Mammary epithelial cell (primary cell): ENCODE results near the gene PHF24.

Experiments used
- EZH2 ChIP-seq: IDR thresholded peaks from 2 replicates; pipeline ENCODE4 v1.6.1; 2012; ENCODE audit warnings: low read length, inconsistent platforms, borderline replicate concordance
- TF ChIP-seq, protein P1 (sequence below), 2 donors: IDR thresholded peaks in 1 of 2; conservative IDR thresholded peaks in 1 of 2; 2 replicates each; pipeline ENCODE4 v1.5.1; 2011 to 2012; ENCODE audit warnings: inconsistent platforms in 2 of 2, low read length in 2 of 2, mild to moderate bottlenecking in 2 of 2, control low read depth in 1 of 2, low read depth in 1 of 2; ENCODE audit not compliant: insufficient read depth in 1 of 2; ENCODE audit errors: extremely low read depth in 1 of 2

DNA sequence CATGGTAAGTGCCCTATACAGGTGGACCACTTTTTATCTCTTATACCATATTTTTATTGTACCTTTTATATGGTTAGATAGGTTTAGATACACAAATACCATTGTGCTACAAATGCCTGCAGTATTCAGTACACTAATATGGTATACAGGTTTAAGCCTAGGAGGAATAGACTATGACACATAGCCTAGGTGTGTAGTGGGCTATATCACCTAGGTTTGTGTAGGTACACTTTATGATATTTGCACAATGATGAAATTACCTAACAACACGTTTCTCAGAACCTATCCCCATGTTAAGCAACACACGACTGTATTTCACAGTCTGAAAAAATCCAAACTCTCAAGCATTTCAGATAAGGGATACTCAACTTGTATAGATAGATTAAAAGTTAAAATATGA is 9.6 kb upstream of the PHF24 start:
- no peak for TF ChIP-seq EZH2
- TF ChIP-seq, protein P1, sequence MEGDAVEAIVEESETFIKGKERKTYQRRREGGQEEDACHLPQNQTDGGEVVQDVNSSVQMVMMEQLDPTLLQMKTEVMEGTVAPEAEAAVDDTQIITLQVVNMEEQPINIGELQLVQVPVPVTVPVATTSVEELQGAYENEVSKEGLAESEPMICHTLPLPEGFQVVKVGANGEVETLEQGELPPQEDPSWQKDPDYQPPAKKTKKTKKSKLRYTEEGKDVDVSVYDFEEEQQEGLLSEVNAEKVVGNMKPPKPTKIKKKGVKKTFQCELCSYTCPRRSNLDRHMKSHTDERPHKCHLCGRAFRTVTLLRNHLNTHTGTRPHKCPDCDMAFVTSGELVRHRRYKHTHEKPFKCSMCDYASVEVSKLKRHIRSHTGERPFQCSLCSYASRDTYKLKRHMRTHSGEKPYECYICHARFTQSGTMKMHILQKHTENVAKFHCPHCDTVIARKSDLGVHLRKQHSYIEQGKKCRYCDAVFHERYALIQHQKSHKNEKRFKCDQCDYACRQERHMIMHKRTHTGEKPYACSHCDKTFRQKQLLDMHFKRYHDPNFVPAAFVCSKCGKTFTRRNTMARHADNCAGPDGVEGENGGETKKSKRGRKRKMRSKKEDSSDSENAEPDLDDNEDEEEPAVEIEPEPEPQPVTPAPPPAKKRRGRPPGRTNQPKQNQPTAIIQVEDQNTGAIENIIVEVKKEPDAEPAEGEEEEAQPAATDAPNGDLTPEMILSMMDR (conservative IDR thresholded peaks at IDR 0.05 in 1 of 2, IDR thresholded peaks at IDR 0.05 in 1 of 2; ENCODE audit: extremely low read depth in 1 of 2, insufficient read depth in 1 of 2, low read depth in 1 of 2, low read length in 2 of 2): no peak
